Erythroblast (primary cell): Measurements from ENCODE around the gene SLPI.

Experiments used
- GATA1 ChIP-seq: IDR thresholded peaks from 2 replicates; pipeline ENCODE4 v1.6.1; 2011; ENCODE audit warnings: low read depth, mild to moderate bottlenecking, control low read depth, low read length, moderate library complexity
- POLR2A ChIP-seq: IDR thresholded peaks from 2 replicates; pipeline ENCODE4 v1.6.1; 2011; ENCODE audit warnings: mild to moderate bottlenecking, low read length

DNA sequence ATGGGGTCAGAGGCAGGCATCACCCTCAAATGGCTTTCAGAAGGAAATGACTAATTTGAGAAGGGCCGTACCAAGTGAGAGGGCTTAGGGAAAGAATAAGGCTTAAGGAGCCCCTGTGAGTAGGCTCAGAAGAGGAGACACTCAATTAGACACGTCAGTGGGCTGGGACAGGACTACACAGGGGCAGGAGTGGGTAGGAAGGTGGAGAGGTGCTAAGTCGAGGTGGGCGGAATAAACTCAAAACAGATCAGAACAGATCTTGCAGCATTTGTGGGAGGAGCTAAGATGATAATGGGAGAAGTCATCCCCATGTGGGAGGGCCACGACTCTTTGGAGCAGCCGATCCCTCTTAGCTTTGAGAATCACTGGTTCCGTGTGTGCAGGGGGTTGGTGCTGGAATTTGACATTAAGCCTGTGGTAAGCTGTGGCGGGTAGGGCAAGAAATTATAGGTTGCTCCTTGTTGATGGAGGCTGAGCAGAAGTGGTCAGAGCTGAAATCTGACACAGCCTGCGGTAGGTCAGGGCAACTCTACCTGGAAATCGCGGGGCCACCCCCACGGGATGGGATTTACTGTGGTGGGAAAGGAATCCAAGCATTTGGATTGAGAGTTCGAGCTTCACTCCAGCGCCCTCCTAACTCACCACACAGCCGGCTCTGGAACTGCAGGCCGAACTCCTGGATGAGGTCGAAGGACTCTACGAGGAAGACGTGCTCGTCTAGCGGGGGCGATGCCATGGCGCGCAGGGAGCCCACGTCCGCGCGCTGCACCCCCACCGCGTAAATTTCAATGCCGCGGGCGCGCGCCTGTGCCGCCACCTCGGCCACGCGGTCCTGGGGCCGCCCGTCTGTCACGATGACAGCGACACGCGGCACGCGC lies 49.5 kb upstream of the SLPI start:
- no peak for TF ChIP-seq POLR2A
- TF ChIP-seq GATA1: no peak
